H1 (cell line): Measurements from ENCODE around the gene EN1.

Source experiments
- ATF3 ChIP-seq: IDR thresholded peaks from 2 replicates; pipeline ENCODE4 v1.6.1; 2011; ENCODE audit warnings: low read depth, mild to moderate bottlenecking, low read length; ENCODE audit not compliant: insufficient read depth
- BACH1 ChIP-seq: IDR thresholded peaks from 2 replicates; pipeline ENCODE4 v1.6.1; 2012; ENCODE audit warnings: low read length, improper control_type of control experiment
- CEBPB ChIP-seq: IDR thresholded peaks from 2 replicates; pipeline ENCODE4 v1.6.1; 2012; ENCODE audit warnings: low read depth, low read length
- CTCF ChIP-seq, 3 experiments: IDR thresholded peaks; 1 replicate in 2 of 3; 2 replicates in 1 of 3; pipeline versions ENCODE4 v1.5.1 to v1.6.1; 2011; ENCODE audit warnings: low read length in 3 of 3, mild to moderate bottlenecking in 3 of 3, inconsistent platforms in 2 of 3, low read depth in 1 of 3, moderate library complexity in 1 of 3; ENCODE audit not compliant: insufficient read depth in 1 of 3; ENCODE audit errors: control extremely low read depth in 1 of 3
- GABPA ChIP-seq: IDR thresholded peaks from 2 replicates; pipeline ENCODE4 v1.6.1; 2011; ENCODE audit warnings: mild to moderate bottlenecking, low read length, moderate library complexity, borderline replicate concordance; ENCODE audit not compliant: insufficient read depth
- SP2 ChIP-seq: IDR thresholded peaks from 2 replicates; pipeline ENCODE4 v1.6.1; 2012; ENCODE audit warnings: mild to moderate bottlenecking, low read length, inconsistent platforms
- SUZ12 ChIP-seq: fragments of 200-600 bp; sonication (generic); IDR thresholded peaks from 2 replicates; pipeline ENCODE4 v1.6.1; 2012; ENCODE audit warnings: mild to moderate bottlenecking, inconsistent platforms, low read length, moderate library complexity, mixed read lengths
- TCF12 ChIP-seq: IDR thresholded peaks from 2 replicates; pipeline ENCODE4 v1.6.1; 2011; ENCODE audit warnings: low read depth, mild to moderate bottlenecking, low read length

GRCh38 chr2:118882693-118883336 lies 35.4 kb upstream of the EN1 start:
- no peak for TF ChIP-seq BACH1
- no peak for TF ChIP-seq SUZ12
- TF ChIP-seq SP2 = no peak
- no peak for TF ChIP-seq ATF3
- TF ChIP-seq GABPA = no peak
- peak; percentile 93 to 100 (median 99) for TF ChIP-seq CTCF (IDR thresholded peaks at IDR 0.05; ENCODE audit: control extremely low read depth in 1 of 3, insufficient read depth in 1 of 3, low read depth in 1 of 3, low read length in 3 of 3)
- TF ChIP-seq CEBPB = peak; percentile 30; the same call in 1 of the 2 replicates
- no peak for TF ChIP-seq TCF12
